ENCODE measurements around the gene ARL5A.

ARL5A gene

GRCh38 chr2:151840216-151841046 is 12.2 kb upstream of the ARL5A start:
- no peak for DNase-seq (ENCODE audit: low read depth, low spot score)

DNA sequence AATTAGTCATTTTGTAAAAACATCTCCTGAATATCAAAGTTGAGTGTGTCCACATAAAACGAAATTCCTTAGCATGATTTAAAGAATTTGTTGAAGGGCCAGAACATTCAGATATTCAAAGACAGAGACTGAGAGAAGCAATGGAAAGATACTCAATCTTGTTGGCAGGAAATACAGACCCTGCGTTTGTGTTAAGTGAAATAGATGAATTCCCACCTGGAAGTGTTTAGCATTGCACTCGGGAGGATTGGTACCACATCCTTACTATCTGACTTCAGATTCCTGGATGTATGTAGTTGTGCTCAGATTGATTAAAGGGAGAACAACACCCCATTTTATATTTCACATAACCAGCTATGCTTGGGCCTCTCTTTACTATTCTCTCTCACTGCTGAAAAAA is 9.7 kb upstream of the ARL5A start:
- DNase-seq (ENCODE audit: low read depth, low spot score), result no peak

DNA sequence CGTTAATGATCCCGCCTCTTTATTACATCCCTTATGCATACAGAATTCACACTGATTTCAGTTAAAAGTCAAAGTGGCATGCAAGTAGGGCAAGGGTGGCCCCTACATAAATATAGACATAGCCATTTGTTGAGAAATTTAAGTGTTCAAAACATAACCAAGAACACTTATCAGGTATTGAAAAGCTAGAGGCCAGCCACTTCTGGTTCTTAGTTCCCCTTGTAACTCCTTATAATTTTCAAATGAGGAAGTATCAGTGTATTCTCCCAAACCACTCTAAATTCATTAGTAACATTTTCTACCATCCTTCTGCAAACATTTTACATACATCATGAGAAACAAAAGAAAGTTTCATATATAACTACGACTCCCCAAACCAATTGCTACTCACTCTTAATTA is 5.8 kb upstream of the ARL5A start:
- no peak for DNase-seq (ENCODE audit: low read depth, low spot score)

GRCh38 chr2:151830961-151831360 is 2.7 kb upstream of the ARL5A start:
- DNase-seq (ENCODE audit: low read depth, low spot score), result no peak

- no peak for DNase-seq (ENCODE audit: low read depth, low spot score)
Measured at GRCh38 chr2:151828890-151829324, 686 bp upstream of the ARL5A start.

- no peak for DNase-seq (ENCODE audit: low read depth, low spot score)
Measured at GRCh38 chr2:151827564-151828142, 568 bp downstream of the ARL5A start.

DNA sequence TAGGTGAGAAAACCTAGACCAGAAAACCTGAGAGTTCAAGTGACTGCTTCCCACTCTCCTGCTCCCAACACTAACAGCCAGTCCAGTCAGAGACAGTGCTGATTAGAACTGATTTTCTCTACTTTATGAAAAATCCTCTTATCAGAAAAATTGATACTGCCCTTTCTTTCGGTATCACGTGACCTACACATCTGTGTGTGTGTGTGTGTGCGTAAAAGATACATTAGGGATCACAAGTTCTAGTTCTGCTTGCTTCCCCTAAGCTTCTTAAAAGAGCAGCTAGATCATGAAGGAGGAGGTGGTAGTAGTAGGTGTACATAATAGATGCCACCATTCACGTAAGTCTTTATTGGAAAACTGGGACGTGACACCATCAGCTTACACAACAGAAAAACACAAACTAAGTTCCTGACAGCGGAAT is 1.5 kb downstream of the ARL5A start:
- no peak for DNase-seq (ENCODE audit: low read depth, low spot score)

GRCh38 chr2:151824886-151825285 is 3.3 kb downstream of the ARL5A start:
- no peak for DNase-seq (ENCODE audit: low read depth, low spot score)

DNA sequence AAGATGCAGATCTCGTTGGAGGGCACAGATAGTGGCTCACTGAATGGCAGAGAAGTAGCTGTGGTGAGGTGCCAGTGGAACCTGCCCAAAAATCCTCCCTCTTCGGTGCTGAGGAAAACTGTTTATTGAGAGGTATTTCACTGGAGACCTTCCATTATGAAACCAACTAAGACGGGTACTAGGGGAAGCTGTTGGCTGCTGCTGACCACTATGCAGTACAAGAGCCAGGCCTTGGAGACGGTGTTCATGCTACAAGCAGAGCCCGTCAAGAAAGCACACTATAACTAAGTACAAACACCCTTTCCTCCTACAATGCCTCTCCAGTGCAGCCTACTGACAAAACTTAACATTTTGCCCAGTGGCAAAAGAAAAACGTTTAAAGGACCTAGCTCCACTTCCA is 4.6 kb downstream of the ARL5A start:
- no peak for DNase-seq (ENCODE audit: low read depth, low spot score)

- no peak for DNase-seq (ENCODE audit: low read depth, low spot score)
Measured at GRCh38 chr2:151819920-151820319, 8.3 kb downstream of the ARL5A start.

DNA sequence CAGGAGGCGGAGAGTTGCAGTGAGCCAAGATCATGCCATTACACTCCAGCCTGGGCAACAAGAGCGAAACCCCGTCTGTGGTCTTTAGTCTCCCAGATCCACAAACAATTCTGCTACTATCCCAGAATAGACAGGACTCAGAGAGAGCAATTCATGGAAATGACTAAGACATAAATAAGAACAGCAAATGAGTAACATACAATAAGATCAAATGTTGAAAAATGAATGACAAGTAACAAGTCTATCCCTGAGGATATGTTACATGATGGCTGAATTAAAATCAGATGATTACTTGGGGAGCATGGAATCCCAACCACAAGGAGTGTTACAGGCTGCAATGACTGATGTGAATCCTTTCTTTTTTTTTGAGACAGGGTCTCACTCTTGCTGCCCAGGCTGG is 10.3 kb downstream of the ARL5A start:
- DNase-seq (ENCODE audit: low read depth, low spot score), result no peak

GRCh38 chr2:151816843-151817242 is 11.4 kb downstream of the ARL5A start:
- DNase-seq (ENCODE audit: low read depth, low spot score), result no peak

DNA sequence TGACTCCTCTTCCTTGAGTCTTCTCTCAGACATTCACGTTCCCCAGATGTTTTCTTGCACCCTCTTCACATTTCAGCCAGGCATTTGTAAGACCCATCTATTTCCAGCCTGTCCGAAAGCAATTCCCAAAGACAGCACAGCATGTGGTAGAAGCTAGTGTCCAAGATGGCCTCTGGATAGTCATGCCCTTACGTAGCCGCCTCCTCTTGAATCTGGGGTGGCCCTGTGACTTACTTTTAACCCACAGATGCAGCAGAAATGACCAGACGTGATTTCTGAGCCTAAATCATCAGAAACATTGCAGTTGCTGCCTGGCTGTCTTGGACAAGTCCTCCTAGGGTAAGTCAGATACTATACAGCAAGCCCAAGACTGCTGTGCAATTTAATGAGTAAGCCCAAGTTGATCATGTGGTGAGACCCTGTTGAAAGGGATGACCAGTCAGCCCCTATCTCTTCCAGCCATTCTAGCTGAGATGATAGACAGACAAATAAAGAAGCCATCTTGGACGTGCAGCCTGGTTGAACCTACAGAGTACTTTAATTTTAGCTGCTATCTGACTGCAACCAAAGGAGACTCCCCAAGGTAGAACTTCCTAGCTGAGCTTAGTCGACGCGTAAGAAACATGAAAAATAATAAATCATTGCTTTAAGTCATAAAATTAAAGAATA is 12.3 kb downstream of the ARL5A start:
- no peak for DNase-seq (ENCODE audit: low read depth, low spot score)

DNA sequence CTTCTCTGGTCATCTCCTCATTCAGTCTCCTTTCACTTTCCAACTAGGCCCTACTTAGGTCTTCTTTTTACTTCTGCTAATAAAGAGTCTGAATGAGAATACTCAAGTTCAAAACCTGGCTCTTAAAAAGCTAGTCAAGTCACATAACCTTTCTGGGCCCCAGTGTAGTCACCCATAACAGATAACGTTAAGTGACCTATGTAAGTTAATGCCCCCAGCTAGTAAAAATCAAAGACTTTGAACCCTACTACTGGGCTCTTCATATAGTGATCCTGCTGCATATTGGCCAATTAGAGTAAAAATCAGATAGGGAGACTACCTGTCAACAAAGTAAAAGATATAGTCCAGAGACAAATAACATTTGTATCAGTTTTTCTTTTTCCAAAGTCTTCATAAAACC is 17.7 kb downstream of the ARL5A start:
- DNase-seq (ENCODE audit: low read depth, low spot score), result no peak

DNA sequence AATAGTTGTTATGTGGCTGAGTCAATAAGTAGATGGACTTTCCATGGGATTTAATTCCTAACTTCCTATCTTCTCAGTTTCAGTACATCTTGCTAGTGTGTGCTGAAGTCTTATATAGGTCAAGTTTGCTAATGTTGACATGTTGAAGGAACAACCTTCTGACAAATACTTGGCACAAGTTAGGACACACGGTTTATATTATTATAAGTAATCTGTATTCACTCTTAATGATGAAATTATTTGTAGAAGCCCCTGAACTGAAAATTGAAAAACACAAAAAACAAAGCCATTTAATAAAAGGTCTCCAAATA is 19.2 kb downstream of the ARL5A start:
- DNase-seq (ENCODE audit: low read depth, low spot score), result no peak

- no peak for DNase-seq (ENCODE audit: low read depth, low spot score)
Measured at GRCh38 chr2:151808258-151809072, 19.8 kb downstream of the ARL5A start.

DNA sequence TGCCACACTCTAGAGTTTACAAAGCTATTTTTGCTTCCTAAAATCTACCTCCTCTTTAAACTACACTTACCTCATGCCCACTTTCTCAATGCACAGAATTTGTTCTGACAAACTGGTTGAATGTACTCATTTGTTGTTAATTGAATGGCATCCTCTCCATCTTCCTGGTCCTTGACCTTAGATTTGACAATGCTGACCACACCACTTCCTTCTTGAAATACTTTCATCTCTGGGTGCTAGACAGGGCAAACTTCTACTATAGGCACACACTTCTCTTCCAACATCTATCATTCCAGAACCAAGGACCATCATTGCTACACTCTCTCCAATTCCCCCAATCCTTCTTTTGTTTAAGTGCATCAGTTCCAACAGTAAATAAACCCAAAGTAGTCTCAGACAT is 22.3 kb downstream of the ARL5A start:
- DNase-seq (ENCODE audit: low read depth, low spot score), result no peak

DNA sequence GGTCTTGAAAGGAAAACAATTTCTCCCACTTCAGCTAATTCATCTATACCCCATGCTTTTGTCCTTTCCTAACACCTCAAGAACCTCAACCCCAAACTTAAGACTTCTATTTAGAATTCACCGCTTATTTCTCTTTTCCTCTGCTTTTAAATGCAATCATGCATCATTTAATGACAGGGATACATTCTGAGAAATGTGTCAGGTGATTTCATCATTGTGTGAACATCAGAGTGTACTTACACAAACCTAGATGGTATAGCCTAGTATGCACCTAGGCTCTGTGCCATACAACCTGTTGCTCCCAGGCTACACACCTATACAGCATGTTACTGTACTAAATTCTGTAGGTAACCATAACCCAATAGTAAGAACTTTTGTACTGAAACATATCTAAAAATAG is 22.9 kb downstream of the ARL5A start:
- no peak for DNase-seq (ENCODE audit: low read depth, low spot score)

- DNase-seq (ENCODE audit: low read depth, low spot score), result no peak
Measured at GRCh38 chr2:151803811-151804210, 24.4 kb downstream of the ARL5A start.

GRCh38 chr2:151802315-151802714 is 25.9 kb downstream of the ARL5A start:
- no peak for DNase-seq (ENCODE audit: low read depth, low spot score)

GRCh38 chr2:151799886-151800292 is 28.3 kb downstream of the ARL5A start:
- no peak for DNase-seq (ENCODE audit: low read depth, low spot score)

DNA sequence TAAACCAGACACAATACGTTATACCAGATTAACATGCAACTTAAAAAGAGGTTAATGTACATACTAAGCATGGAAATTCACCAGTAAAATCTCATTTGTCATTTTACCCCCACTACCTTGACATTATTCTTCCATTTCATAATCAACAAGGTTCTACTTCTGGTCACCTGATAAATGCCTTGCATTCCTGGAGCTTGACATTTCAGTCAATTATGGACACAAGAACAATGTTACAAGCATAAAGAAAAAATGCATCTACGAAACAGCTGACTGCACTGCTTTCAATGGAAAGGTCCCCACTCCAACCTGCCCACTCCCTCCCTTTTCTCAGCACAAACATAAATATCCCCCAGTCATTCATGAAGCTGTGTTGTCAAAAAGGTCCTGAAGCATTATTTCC is 31.4 kb downstream of the ARL5A start:
- DNase-seq (ENCODE audit: low read depth, low spot score), result no peak

Data from brain pericyte (primary cell).